Adrenal gland (tissue), 5 donors: ENCODE data around the gene CCDC71L.

Experiments used
- CTCF ChIP-seq, 6 experiments: fragments of 450-650 bp in 4 of 6; fragments of 200-600 bp in 2 of 6; sonication (generic) in 1 of 6; IDR thresholded peaks; 1 replicate in 5 of 6; 2 replicates in 1 of 6; pipeline versions ENCODE4 v1.5.1 to v1.8.0; 2016 to 2021; ENCODE audit warnings: antibody characterized with exemption in 6 of 6, mild to moderate bottlenecking in 2 of 6, moderate library complexity in 1 of 6
- POLR2A ChIP-seq, 2 donors: fragments of 450-650 bp; IDR thresholded peaks; one replicate each; pipeline ENCODE4 v1.6.1; 2017; ENCODE audit warnings: antibody characterized with exemption in 2 of 2, mild to moderate bottlenecking in 2 of 2, moderate library complexity in 1 of 2
- donor health status: DM: no; HTN: no; CAD: no.

GRCh38 chr7:106643216-106644000 lies 17.6 kb downstream of the CCDC71L start:
- TF ChIP-seq CTCF (IDR thresholded peaks at IDR 0.05) (no peak), POLR2A (IDR thresholded peaks at IDR 0.05) (no peak)
